Urothelium cell line (cell line): Measurements from ENCODE around the gene STN1.

ENCODE experiments used
- DNase-seq: peaks from one replicate; pipeline ENCODE4 v3.0.0; 2011; ENCODE audit warnings: low spot score, mixed read lengths
- FAIRE-seq: peaks from 2 replicates; lab custom pipeline; 2011; peaks lifted over from hg19 to GRCh38; lab: Jason Lieb, UNC

STN1 gene

GRCh38 chr10:103869336-103869735 is 48.6 kb downstream of the STN1 start:
- DNase-seq: no peak
- FAIRE-seq: no peak

- DNase-seq (no peak), FAIRE-seq (no peak)
Measured at GRCh38 chr10:103868200-103868599, 49.8 kb downstream of the STN1 start.

GRCh38 chr10:103861505-103861904 is 56.5 kb downstream of the STN1 start:
- FAIRE-seq (no peak), DNase-seq (no peak)

GRCh38 chr10:103859161-103860086 is 58.6 kb downstream of the STN1 start:
- peak; percentile 67 for DNase-seq
- FAIRE-seq: no peak

GRCh38 chr10:103858360-103858759 is 59.6 kb downstream of the STN1 start:
- no peak for DNase-seq
- no peak for FAIRE-seq

GRCh38 chr10:103856797-103857170 is 61.2 kb downstream of the STN1 start:
- FAIRE-seq (no peak), DNase-seq (no peak)

- DNase-seq: no peak
- FAIRE-seq: no peak
Measured at GRCh38 chr10:103855852-103856796, 61.9 kb downstream of the STN1 start.

- peak; percentile 53 for FAIRE-seq
- DNase-seq: peak; percentile 82
Measured at GRCh38 chr10:103855424-103855823, 62.6 kb downstream of the STN1 start, which contains the start of gene SH3PXD2A. Gene SH3PXD2A (minus strand): TSS chr10:103855576. CDS start chr10:103855266, 310 bp downstream.

- no peak for FAIRE-seq
- DNase-seq: peak; percentile 60
Measured at GRCh38 chr10:103854686-103855391, 63.1 kb downstream of the STN1 start.

GRCh38 chr10:103854265-103854685 is 63.7 kb downstream of the STN1 start:
- peak; percentile 45 for DNase-seq
- no peak for FAIRE-seq

- FAIRE-seq (no peak), DNase-seq (no peak)
Measured at GRCh38 chr10:103853428-103854264, 64.3 kb downstream of the STN1 start.

- DNase-seq: no peak
- no peak for FAIRE-seq
Measured at GRCh38 chr10:103852856-103853255, 65.1 kb downstream of the STN1 start.

GRCh38 chr10:103852189-103852711 is 65.7 kb downstream of the STN1 start:
- FAIRE-seq (no peak), DNase-seq (no peak)

GRCh38 chr10:103851261-103851660 is 66.7 kb downstream of the STN1 start:
- no peak for DNase-seq
- FAIRE-seq: no peak

- no peak for FAIRE-seq
- DNase-seq: no peak
Measured at GRCh38 chr10:103850572-103850895, 67.5 kb downstream of the STN1 start.

GRCh38 chr10:103849880-103850571 is 68.0 kb downstream of the STN1 start:
- no peak for FAIRE-seq

GRCh38 chr10:103849212-103849877 is 68.6 kb downstream of the STN1 start:
- no peak for DNase-seq
- FAIRE-seq: no peak

More at GRCh38 chr10:103849880-103850571, 68.0 kb downstream of the STN1 start:
- no peak for DNase-seq

GRCh38 chr10:103847909-103848468 is 70.0 kb downstream of the STN1 start:
- FAIRE-seq: no peak
- no peak for DNase-seq
